GM12872 (cell line): ENCODE data around the gene HSD17B12.

ENCODE experiments used
- TF ChIP-seq, protein P1 (sequence below): IDR thresholded peaks from 3 replicates; pipeline ENCODE4 v1.5.1; 2011; ENCODE audit warnings: low read depth, mild to moderate bottlenecking, low read length, moderate library complexity; ENCODE audit not compliant: insufficient read depth

Gene HSD17B12

DNA sequence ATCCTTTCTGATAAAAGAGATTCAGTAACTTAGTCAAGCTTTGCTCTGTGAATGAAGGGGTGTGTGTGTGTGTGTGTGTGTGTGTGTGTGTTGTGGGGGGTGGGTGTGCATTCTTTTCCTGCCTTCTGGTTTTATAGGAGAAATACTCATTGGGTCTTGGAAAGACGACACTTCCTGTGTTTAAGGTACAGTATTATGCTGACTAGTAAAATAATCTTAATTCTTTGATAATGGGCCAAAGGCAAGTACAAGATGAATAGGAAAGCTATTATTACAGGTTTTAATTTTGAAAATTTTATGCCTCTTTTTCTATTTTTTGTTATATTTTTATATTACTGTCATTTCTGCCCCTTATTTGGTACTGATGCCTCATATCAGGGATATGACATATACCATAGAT, 26.1 kb downstream of the HSD17B12 start:
- TF ChIP-seq, protein P1, sequence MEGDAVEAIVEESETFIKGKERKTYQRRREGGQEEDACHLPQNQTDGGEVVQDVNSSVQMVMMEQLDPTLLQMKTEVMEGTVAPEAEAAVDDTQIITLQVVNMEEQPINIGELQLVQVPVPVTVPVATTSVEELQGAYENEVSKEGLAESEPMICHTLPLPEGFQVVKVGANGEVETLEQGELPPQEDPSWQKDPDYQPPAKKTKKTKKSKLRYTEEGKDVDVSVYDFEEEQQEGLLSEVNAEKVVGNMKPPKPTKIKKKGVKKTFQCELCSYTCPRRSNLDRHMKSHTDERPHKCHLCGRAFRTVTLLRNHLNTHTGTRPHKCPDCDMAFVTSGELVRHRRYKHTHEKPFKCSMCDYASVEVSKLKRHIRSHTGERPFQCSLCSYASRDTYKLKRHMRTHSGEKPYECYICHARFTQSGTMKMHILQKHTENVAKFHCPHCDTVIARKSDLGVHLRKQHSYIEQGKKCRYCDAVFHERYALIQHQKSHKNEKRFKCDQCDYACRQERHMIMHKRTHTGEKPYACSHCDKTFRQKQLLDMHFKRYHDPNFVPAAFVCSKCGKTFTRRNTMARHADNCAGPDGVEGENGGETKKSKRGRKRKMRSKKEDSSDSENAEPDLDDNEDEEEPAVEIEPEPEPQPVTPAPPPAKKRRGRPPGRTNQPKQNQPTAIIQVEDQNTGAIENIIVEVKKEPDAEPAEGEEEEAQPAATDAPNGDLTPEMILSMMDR = no peak

DNA sequence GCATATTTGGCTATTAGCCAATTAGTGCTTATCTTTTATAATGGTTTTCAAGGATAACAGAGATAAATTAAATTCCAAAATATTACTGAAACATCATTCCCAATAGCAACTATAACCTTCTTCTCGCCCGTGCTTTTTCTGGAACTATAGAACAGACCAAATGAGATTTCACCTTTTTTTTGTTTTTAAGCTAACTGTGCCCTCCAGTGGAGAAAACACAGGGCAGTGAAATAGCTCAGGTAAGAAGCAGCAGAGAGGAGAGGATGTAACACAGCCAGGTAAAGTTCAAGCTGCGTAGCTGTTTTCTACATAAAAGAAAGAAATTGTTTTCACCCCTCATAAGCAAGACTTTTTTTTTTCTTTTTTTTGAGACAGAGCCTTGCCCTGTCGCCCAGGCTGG, 28.2 kb downstream of the HSD17B12 start:
- TF ChIP-seq, protein P1 = peak; percentile 29; the same call in 2 of the 3 replicates

DNA sequence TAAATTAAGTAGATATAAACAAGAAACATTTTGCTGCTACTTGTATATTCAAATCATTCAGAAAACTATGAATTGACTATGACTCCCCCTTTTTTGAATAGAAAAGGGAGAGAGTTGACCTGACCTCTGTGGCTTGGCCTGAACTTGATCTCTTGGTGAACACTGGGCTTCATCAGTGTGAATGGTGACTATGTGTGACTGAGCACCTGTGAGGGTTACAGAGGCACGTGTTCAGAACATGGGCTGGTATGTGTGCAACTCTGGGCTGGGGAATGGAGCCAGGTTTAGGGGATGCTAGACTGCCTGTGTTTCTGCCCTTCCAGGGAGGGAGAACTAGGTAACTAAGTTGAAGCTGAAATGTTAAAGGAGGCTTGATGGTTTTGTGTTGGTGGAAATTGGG, 29.2 kb downstream of the HSD17B12 start:
- TF ChIP-seq, protein P1 = no peak

DNA sequence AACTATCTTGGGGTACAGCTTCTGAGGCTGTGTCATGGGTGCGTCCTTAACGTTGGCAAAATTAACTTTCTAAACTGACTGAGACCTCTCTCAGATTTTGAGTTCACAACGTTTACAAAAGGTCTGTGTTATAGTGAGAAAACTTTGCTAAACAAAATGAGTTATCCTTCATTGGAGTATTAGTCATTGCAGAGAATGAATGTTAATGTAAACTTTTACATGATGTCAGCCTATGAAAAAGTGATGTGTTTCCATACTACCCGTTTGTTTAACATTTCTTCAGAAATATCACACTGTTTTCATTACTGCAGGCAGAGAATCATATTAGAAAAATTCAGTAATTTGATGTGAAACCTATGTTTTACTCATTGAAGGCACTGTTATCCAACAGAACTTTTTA, 32.1 kb downstream of the HSD17B12 start:
- TF ChIP-seq, protein P1 = no peak

DNA sequence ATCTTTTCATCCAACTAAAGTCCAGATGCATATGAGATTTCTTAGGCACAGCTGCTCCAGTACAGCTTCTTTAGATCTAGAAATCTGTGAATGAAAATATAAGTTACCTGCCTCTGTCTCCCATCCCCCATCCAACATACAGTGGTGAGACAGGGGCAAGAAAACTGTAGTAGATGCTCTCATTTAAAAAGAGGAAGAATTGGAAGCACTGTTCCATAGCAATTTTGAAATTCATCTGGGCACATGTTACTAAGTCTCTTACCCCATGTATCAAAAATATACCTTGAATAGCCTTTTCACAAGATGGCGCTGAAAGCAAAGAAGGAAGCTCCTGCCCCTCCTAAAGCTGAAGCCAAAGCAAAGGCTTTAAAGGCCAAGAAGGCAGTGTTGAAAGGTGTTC, 37.8 kb downstream of the HSD17B12 start:
- TF ChIP-seq, protein P1 = no peak

DNA sequence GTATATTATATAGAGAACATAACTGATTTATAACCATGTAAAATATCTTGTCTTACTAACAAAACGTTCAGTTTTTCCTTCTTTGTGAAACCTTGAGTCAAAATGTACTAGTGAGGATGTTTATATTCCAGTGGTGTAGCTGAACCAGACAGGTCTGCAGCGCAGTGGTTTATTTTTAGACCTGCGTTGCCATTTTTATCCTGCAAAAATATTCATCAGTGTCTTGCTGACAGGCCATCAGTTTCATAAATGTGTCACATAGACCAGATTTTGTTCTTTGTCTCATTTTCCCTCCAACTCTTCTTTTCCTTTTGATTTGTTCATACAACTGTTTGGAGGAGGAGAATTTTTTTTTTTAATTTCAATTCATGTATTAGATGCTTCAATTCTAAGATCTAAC, 43.1 kb downstream of the HSD17B12 start:
- TF ChIP-seq, protein P1 = no peak

DNA sequence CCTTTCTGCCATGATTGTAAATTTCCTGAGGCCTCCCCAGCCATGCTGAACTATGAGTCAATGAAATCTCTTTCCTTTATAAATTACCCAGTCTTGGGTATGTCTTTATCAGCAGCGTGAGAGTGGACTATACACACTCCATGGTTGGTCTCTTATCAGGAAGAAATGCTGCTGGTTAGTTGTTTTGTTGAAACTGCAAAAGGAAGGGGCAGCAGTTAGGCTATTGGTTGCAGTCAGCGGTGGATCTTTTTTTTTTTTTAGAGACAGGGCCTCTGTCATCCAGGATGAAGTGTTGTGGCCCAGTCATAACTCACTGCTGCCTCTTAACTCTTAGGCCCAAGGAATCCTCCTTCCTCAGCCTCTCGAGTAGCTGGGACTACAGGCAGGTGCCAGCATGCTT, 51.7 kb downstream of the HSD17B12 start:
- TF ChIP-seq, protein P1 = no peak

DNA sequence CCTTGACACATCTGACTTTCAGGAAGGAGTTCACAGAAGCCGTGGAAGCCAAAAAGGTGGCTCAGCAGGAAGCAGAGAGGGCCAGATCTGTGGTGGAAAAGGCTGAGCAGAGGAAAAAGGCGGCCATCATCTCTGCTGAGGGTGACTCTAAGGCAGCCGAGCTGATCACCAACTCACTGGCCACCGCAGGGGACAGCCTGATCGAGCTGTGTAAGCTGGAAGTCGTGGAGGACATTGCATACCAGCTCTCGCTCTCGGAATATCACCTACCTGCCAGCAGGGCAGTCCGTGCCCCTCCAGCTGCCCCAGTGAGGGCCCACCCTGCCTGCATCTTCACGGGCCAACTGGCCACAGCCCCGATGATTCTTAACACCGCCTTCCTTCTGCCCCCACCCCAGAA, 53.7 kb downstream of the HSD17B12 start:
- TF ChIP-seq, protein P1 = no peak
